Measurements from ENCODE around the gene CHCHD6.

Gene CHCHD6

GRCh38 chr3:126734106-126734723 lies 30.2 kb downstream of the CHCHD6 start:
- no peak for TF ChIP-seq FOXP2 (optimal IDR thresholded peaks at IDR 0.05; ENCODE audit: borderline replicate concordance, extremely low read depth, extremely low read length, insufficient read depth)
- no peak for TF ChIP-seq TAF1 (IDR thresholded peaks at IDR 0.05; ENCODE audit: borderline replicate concordance, insufficient read depth, low read length)
- TF ChIP-seq SIN3A (IDR thresholded peaks at IDR 0.05; ENCODE audit: borderline replicate concordance, insufficient read depth, low read length): no peak

- TF ChIP-seq, protein P1, sequence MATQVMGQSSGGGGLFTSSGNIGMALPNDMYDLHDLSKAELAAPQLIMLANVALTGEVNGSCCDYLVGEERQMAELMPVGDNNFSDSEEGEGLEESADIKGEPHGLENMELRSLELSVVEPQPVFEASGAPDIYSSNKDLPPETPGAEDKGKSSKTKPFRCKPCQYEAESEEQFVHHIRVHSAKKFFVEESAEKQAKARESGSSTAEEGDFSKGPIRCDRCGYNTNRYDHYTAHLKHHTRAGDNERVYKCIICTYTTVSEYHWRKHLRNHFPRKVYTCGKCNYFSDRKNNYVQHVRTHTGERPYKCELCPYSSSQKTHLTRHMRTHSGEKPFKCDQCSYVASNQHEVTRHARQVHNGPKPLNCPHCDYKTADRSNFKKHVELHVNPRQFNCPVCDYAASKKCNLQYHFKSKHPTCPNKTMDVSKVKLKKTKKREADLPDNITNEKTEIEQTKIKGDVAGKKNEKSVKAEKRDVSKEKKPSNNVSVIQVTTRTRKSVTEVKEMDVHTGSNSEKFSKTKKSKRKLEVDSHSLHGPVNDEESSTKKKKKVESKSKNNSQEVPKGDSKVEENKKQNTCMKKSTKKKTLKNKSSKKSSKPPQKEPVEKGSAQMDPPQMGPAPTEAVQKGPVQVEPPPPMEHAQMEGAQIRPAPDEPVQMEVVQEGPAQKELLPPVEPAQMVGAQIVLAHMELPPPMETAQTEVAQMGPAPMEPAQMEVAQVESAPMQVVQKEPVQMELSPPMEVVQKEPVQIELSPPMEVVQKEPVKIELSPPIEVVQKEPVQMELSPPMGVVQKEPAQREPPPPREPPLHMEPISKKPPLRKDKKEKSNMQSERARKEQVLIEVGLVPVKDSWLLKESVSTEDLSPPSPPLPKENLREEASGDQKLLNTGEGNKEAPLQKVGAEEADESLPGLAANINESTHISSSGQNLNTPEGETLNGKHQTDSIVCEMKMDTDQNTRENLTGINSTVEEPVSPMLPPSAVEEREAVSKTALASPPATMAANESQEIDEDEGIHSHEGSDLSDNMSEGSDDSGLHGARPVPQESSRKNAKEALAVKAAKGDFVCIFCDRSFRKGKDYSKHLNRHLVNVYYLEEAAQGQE (IDR thresholded peaks at IDR 0.05; ENCODE audit: insufficient read depth in 1 of 2, low read depth in 2 of 2, low read length in 2 of 2): no peak
- TF ChIP-seq TAF1 (IDR thresholded peaks at IDR 0.05; ENCODE audit: borderline replicate concordance, insufficient read depth, low read length): no peak
- TF ChIP-seq SIN3A (IDR thresholded peaks at IDR 0.05; ENCODE audit: borderline replicate concordance, insufficient read depth, low read length): no peak
- no peak for TF ChIP-seq FOXP2 (optimal IDR thresholded peaks at IDR 0.05; ENCODE audit: borderline replicate concordance, extremely low read depth, extremely low read length, insufficient read depth)
- TF ChIP-seq POLR2AphosphoS5 (IDR thresholded peaks at IDR 0.05; ENCODE audit: low read depth, low read length): no peak
Measured at GRCh38 chr3:126737527-126737926, 33.5 kb downstream of the CHCHD6 start.

DNA sequence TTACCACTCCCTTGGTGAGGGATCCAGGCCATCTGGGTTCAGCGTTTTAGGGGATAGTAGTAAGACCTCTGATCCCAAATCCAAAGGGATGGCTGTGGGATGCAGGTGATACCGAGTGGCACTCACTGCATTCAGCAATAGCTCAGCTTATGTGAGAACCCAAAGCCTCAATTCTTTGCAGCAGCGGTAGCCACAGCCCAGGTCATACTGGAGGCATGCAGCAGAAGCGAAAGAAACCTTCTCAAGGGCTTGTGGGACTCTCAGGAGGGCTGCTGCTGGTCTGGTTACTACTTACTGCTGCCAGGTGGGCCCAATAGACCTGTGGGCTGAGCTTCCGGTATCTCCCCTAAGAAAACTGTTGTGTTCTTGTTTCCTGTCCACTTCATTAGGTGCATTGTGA lies 38.0 kb downstream of the CHCHD6 start:
- TF ChIP-seq, protein P1 (IDR thresholded peaks at IDR 0.05; ENCODE audit: insufficient read depth in 1 of 2, low read depth in 2 of 2, low read length in 2 of 2): no peak
- no peak for TF ChIP-seq SIN3A (IDR thresholded peaks at IDR 0.05; ENCODE audit: borderline replicate concordance, insufficient read depth, low read length)
- no peak for TF ChIP-seq POLR2AphosphoS5 (IDR thresholded peaks at IDR 0.05; ENCODE audit: low read depth, low read length)
- no peak for TF ChIP-seq TAF1 (IDR thresholded peaks at IDR 0.05; ENCODE audit: borderline replicate concordance, insufficient read depth, low read length)
- no peak for TF ChIP-seq FOXP2 (optimal IDR thresholded peaks at IDR 0.05; ENCODE audit: borderline replicate concordance, extremely low read depth, extremely low read length, insufficient read depth)

GRCh38 chr3:126743350-126743749 lies 39.3 kb downstream of the CHCHD6 start:
- no peak for TF ChIP-seq FOXP2 (optimal IDR thresholded peaks at IDR 0.05; ENCODE audit: borderline replicate concordance, extremely low read depth, extremely low read length, insufficient read depth)
- TF ChIP-seq TAF1 (IDR thresholded peaks at IDR 0.05; ENCODE audit: borderline replicate concordance, insufficient read depth, low read length): no peak
- TF ChIP-seq, protein P1 (IDR thresholded peaks at IDR 0.05; ENCODE audit: insufficient read depth in 1 of 2, low read depth in 2 of 2, low read length in 2 of 2): no peak

GRCh38 chr3:126743781-126744180 lies 39.7 kb downstream of the CHCHD6 start:
- TF ChIP-seq POLR2AphosphoS5 (IDR thresholded peaks at IDR 0.05; ENCODE audit: low read depth, low read length): no peak
- no peak for TF ChIP-seq SIN3A (IDR thresholded peaks at IDR 0.05; ENCODE audit: borderline replicate concordance, insufficient read depth, low read length)

GRCh38 chr3:126745760-126746394 lies 41.8 kb downstream of the CHCHD6 start:
- TF ChIP-seq TAF1 (IDR thresholded peaks at IDR 0.05; ENCODE audit: borderline replicate concordance, insufficient read depth, low read length): no peak
- TF ChIP-seq SIN3A (IDR thresholded peaks at IDR 0.05; ENCODE audit: borderline replicate concordance, insufficient read depth, low read length): no peak
- TF ChIP-seq FOXP2 (optimal IDR thresholded peaks at IDR 0.05; ENCODE audit: borderline replicate concordance, extremely low read depth, extremely low read length, insufficient read depth): no peak
- TF ChIP-seq POLR2AphosphoS5 (IDR thresholded peaks at IDR 0.05; ENCODE audit: low read depth, low read length): no peak
- TF ChIP-seq, protein P1 (IDR thresholded peaks at IDR 0.05; ENCODE audit: insufficient read depth in 1 of 2, low read depth in 2 of 2, low read length in 2 of 2): no peak
